Ishikawa (cell line): Measurements from ENCODE around the gene ZNF423.

ENCODE experiments used
- CEBPB ChIP-seq: IDR thresholded peaks from 2 replicates; pipeline ENCODE4 v1.6.1; 2012
- CREB1 ChIP-seq: IDR thresholded peaks from 2 replicates; pipeline ENCODE4 v1.6.1; 2012; ENCODE audit warnings: low read depth
- EGR1 ChIP-seq: IDR thresholded peaks from 2 replicates; pipeline ENCODE4 v1.6.1; 2012
- EP300 ChIP-seq: IDR thresholded peaks from 2 replicates; pipeline ENCODE4 v1.6.1; 2012; ENCODE audit warnings: borderline replicate concordance
- FOXM1 ChIP-seq: IDR thresholded peaks from 2 replicates; pipeline ENCODE4 v1.6.1; 2012; ENCODE audit warnings: low read depth, borderline replicate concordance
- NFIC ChIP-seq: IDR thresholded peaks from 2 replicates; pipeline ENCODE4 v1.6.1; 2012
- RAD21 ChIP-seq: IDR thresholded peaks from 2 replicates; pipeline ENCODE4 v1.6.1; 2012; ENCODE audit warnings: low read depth
- TAF1 ChIP-seq: IDR thresholded peaks from 2 replicates; pipeline ENCODE4 v1.6.1; 2012; ENCODE audit warnings: low read depth, mild to moderate bottlenecking
- TCF12 ChIP-seq: IDR thresholded peaks from 2 replicates; pipeline ENCODE4 v1.6.1; 2012; ENCODE audit warnings: low read depth
- TEAD4 ChIP-seq: IDR thresholded peaks from 2 replicates; pipeline ENCODE4 v1.6.1; 2012
- YY1 ChIP-seq: IDR thresholded peaks from 2 replicates; pipeline ENCODE4 v1.6.1; 2012; ENCODE audit warnings: low read depth
- ZBTB7A ChIP-seq: IDR thresholded peaks from 2 replicates; pipeline ENCODE4 v1.6.1; 2012; ENCODE audit warnings: low read depth
- TF ChIP-seq, protein P1 (sequence below): IDR thresholded peaks from 2 replicates; pipeline ENCODE4 v1.6.1; 2012
- TF ChIP-seq, protein P2 (sequence below): IDR thresholded peaks from 2 replicates; pipeline ENCODE4 v1.6.1; 2012; ENCODE audit warnings: low read depth, mild to moderate bottlenecking
- TF ChIP-seq, protein P3 (sequence below): IDR thresholded peaks from 2 replicates; pipeline ENCODE4 v1.6.1; 2012

ZNF423 gene

GRCh38 chr16:49620158-49620868 lies 235.6 kb downstream of the ZNF423 start:
- TF ChIP-seq RAD21: no peak
- TF ChIP-seq CEBPB: no peak
- peak; percentile 70 for TF ChIP-seq NFIC
- TF ChIP-seq, protein P1, sequence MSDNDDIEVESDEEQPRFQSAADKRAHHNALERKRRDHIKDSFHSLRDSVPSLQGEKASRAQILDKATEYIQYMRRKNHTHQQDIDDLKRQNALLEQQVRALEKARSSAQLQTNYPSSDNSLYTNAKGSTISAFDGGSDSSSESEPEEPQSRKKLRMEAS: peak; percentile 23; the same call in 1 of the 2 replicates
- TF ChIP-seq TCF12: peak; percentile 16; the same call in 1 of the 2 replicates
- no peak for TF ChIP-seq FOXM1

GRCh38 chr16:49619811-49620157 lies 236.1 kb downstream of the ZNF423 start:
- TF ChIP-seq RAD21: no peak
- no peak for TF ChIP-seq NFIC
- TF ChIP-seq, protein P1: no peak

GRCh38 chr16:49618955-49619354 lies 237.0 kb downstream of the ZNF423 start:
- TF ChIP-seq, protein P1: no peak
- TF ChIP-seq EP300 (no peak), TCF12 (no peak)
- TF ChIP-seq, protein P2, sequence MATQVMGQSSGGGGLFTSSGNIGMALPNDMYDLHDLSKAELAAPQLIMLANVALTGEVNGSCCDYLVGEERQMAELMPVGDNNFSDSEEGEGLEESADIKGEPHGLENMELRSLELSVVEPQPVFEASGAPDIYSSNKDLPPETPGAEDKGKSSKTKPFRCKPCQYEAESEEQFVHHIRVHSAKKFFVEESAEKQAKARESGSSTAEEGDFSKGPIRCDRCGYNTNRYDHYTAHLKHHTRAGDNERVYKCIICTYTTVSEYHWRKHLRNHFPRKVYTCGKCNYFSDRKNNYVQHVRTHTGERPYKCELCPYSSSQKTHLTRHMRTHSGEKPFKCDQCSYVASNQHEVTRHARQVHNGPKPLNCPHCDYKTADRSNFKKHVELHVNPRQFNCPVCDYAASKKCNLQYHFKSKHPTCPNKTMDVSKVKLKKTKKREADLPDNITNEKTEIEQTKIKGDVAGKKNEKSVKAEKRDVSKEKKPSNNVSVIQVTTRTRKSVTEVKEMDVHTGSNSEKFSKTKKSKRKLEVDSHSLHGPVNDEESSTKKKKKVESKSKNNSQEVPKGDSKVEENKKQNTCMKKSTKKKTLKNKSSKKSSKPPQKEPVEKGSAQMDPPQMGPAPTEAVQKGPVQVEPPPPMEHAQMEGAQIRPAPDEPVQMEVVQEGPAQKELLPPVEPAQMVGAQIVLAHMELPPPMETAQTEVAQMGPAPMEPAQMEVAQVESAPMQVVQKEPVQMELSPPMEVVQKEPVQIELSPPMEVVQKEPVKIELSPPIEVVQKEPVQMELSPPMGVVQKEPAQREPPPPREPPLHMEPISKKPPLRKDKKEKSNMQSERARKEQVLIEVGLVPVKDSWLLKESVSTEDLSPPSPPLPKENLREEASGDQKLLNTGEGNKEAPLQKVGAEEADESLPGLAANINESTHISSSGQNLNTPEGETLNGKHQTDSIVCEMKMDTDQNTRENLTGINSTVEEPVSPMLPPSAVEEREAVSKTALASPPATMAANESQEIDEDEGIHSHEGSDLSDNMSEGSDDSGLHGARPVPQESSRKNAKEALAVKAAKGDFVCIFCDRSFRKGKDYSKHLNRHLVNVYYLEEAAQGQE: no peak

DNA sequence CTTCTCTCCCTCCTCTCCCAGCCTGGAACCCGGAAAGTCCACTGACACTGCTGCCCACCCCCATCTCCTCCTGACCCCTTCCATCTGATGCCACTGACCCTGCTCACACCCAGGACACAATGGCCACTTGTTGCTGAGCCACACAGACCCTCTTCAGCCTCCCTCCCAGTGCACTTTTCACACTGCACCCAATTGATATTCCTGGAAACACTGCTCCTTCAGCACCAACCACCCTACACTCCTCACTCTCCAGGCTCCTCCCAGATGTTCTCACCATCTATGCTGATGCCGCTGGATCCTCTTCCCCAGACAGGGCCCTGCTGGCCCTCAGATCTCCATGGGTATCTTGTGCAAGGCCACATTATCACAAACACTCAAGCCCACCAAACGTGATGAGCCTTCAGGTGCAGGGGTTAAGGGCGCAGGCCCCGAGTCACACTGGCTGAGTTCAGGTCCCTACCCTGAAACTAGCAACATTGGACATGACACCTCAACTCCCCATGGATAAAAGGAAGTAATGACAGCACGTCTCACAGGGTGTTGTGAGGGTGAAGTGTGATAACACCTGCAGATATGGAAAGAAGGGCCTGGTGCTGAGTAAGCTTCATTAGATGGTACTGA lies 238.1 kb downstream of the ZNF423 start:
- TF ChIP-seq CREB1 (no peak), ZBTB7A (no peak), NFIC (no peak), FOXM1 (no peak), TAF1 (no peak), YY1 (no peak), TEAD4 (no peak), EGR1 (no peak), RAD21 (no peak)
- TF ChIP-seq, protein P3, sequence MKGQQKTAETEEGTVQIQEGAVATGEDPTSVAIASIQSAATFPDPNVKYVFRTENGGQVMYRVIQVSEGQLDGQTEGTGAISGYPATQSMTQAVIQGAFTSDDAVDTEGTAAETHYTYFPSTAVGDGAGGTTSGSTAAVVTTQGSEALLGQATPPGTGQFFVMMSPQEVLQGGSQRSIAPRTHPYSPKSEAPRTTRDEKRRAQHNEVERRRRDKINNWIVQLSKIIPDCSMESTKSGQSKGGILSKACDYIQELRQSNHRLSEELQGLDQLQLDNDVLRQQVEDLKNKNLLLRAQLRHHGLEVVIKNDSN: no peak
- TF ChIP-seq, protein P2: no peak
- TF ChIP-seq, protein P1: no peak

- TF ChIP-seq YY1 (no peak), TCF12 (no peak), FOXM1 (no peak), ZBTB7A (no peak)
- TF ChIP-seq, protein P3: no peak
- TF ChIP-seq, protein P2: no peak
Measured at GRCh38 chr16:49617016-49617629, 238.8 kb downstream of the ZNF423 start.
